ENCODE measurements around the gene TAC4. TPM values are rescaled to one million over a fixed set of nuclear protein-coding genes. Genes with fewer than 3 reads are reported as not detected.

TAC4 gene
- total RNA-seq, 1 experiment from 2014 or later = not detected

- Histone ChIP-seq H3K4me1 (ENCODE audit: insufficient read depth, low read length) (peaks cover 3% of the 10 kb centered on the region; the same call in 1 of the 2 replicates), H3K23me2 (ENCODE audit: insufficient read length, low read depth, low read length, poor library complexity, severe bottlenecking) (no peaks in the 10 kb centered on the region), H3K79me1 (ENCODE audit: insufficient read depth, low read depth, low read length, poor library complexity, severe bottlenecking) (no peaks in the 10 kb centered on the region), H3K4ac (ENCODE audit: low read depth, low read length) (no peak overlapping the region), H3K18ac (ENCODE audit: insufficient read length, low read depth, low read length) (no peak overlapping the region), H4K91ac (ENCODE audit: insufficient read length, low read depth, low read length) (no peak overlapping the region), H2BK20ac (ENCODE audit: low read depth, low read length, poor library complexity, severe bottlenecking) (no peak overlapping the region), H3K9me3 (ENCODE audit: control insufficient read depth, low read depth, low read length) (no peaks in the 10 kb centered on the region), H2BK120ac (ENCODE audit: low read depth, low read length, poor library complexity, severe bottlenecking) (no peak overlapping the region), H3K27ac (ENCODE audit: insufficient read length, low read depth, low read length) (no peak overlapping the region), H2BK5ac (ENCODE audit: insufficient read length, low read length) (no peak overlapping the region), H3K56ac (ENCODE audit: insufficient read length, low read depth, low read length) (no peak overlapping the region), H2BK12ac (ENCODE audit: insufficient read length, low read depth, low read length) (no peak overlapping the region), H3K4me2 (ENCODE audit: insufficient read depth, insufficient read length, low read length) (no peak overlapping the region), H2AK5ac (ENCODE audit: insufficient read length, low read length) (no peak overlapping the region), H4K20me1 (ENCODE audit: control insufficient read depth, insufficient read depth, insufficient read length) (peaks cover 6% of the 10 kb centered on the region), H2BK15ac (ENCODE audit: low read depth, low read length) (no peak overlapping the region), H3K14ac (ENCODE audit: insufficient read depth, low read length) (no peak overlapping the region), H3K9ac (ENCODE audit: extremely low read depth, insufficient read length, low read length) (no peak overlapping the region), H3K23ac (ENCODE audit: insufficient read length, low read depth, low read length) (no peak overlapping the region), H2AFZ (ENCODE audit: low read length) (no peak overlapping the region), H4K8ac (replicated peaks; ENCODE audit: insufficient read length, low read depth, low read length) (no peak overlapping the region), H3K27me3 (ENCODE audit: insufficient read depth, low read length) (no peaks in the 10 kb centered on the region), H3K79me2 (ENCODE audit: insufficient read depth, low read length) (no peaks in the 10 kb centered on the region), H4K5ac (ENCODE audit: insufficient read length, low read depth, low read length) (no peak overlapping the region), H3T11ph (ENCODE audit: low read length) (no peak overlapping the region)
- H3K4me3 Mint-ChIP-seq = no peak overlapping the region
- WGBS (ENCODE audit: extremely low coverage, insufficient read length, low lambda C conversion rate) = no CpG with 5 or more reads among the region's 7 CpGs
- H3K27me3 Mint-ChIP-seq (ENCODE audit: low read depth) = peaks cover 6% of the 10 kb centered on the region
- DNase-seq = no peak
- H3K36me3 Mint-ChIP-seq (ENCODE audit: insufficient read depth in 1 of 3, low read depth in 3 of 3) = no peaks in the 10 kb centered on the region; a peak in 1 of 7 replicates
- TF ChIP-seq CTCF (conservative IDR thresholded peaks at IDR 0.05) = no peak
- peaks cover 37 to 54% of the 10 kb centered on the region in 2 experiments for H3K4me1 Mint-ChIP-seq
- peak overlapping the region in 1 of 3 experiments; percentile 52; a peak in 1 of 7 replicates for H3K27ac Mint-ChIP-seq
- H3K9me3 Mint-ChIP-seq = no peaks in the 10 kb centered on the region
Observed at GRCh38 chr17:49871211-49871610, 23.3 kb upstream of the TAC4 start.
